HepG2 (cell line): ENCODE measurements around the gene NDUFB8. TPM values are rescaled to one million over a fixed set of nuclear protein-coding genes. Genes with fewer than 3 reads are reported as not detected.

Experiments used
- ATF3 ChIP-seq: sonication (generic); formaldehyde crosslinking; IDR thresholded peaks from 2 replicates; pipeline ENCODE4 v1.4.0; 2020; ENCODE audit warnings: missing genetic modification reagents
- CSRNP1 ChIP-seq: sonication (generic); formaldehyde crosslinking; IDR thresholded peaks from 2 replicates; pipeline ENCODE4 v1.8.1; 2023; ENCODE audit warnings: mild to moderate bottlenecking, missing genetic modification reagents
- HMGXB4 ChIP-seq, 2 experiments: sonication (generic) in 1 of 2; formaldehyde crosslinking in 1 of 2; IDR thresholded peaks; 2 replicates each; pipeline versions ENCODE4 v1.4.0 to v1.6.1; 2018 to 2020; ENCODE audit warnings: missing genetic modification reagents in 2 of 2, borderline replicate concordance in 1 of 2, low read depth in 1 of 2, mild to moderate bottlenecking in 1 of 2, missing biosample characterization in 1 of 2
- KDM5A ChIP-seq: fragments of 200-600 bp; sonication (generic); IDR thresholded peaks from 2 replicates; pipeline ENCODE4 v1.7.0; 2018; ENCODE audit warnings: antibody characterized with exemption, mild to moderate bottlenecking, low read length, borderline replicate concordance
- MXI1 ChIP-seq: IDR thresholded peaks from 3 replicates; pipeline ENCODE4 v1.6.1; 2012; ENCODE audit warnings: low read depth, low read length, inconsistent platforms, borderline replicate concordance
- MYC ChIP-seq: sonication (generic); formaldehyde crosslinking; IDR thresholded peaks from 2 replicates; pipeline ENCODE4 v1.9.0; 2021; ENCODE audit warnings: missing genetic modification reagents, borderline replicate concordance
- RXRA ChIP-seq: sonication (generic); formaldehyde crosslinking; IDR thresholded peaks from 2 replicates; pipeline ENCODE4 v1.5.1; 2020; ENCODE audit warnings: missing genetic modification reagents
- SMAD3 ChIP-seq: sonication (generic); formaldehyde crosslinking; IDR thresholded peaks from 2 replicates; pipeline ENCODE4 v1.4.0; 2020; ENCODE audit warnings: missing genetic modification reagents
- SMAD9 ChIP-seq: sonication (generic); formaldehyde crosslinking; IDR thresholded peaks from 2 replicates; pipeline ENCODE4 v1.5.1; 2020; ENCODE audit warnings: mild to moderate bottlenecking, missing genetic modification reagents
- SNAI1 ChIP-seq: sonication (generic); formaldehyde crosslinking; IDR thresholded peaks from 2 replicates; pipeline ENCODE4 v1.5.0; 2020; ENCODE audit warnings: mild to moderate bottlenecking, missing genetic modification reagents, borderline replicate concordance
- TAF1 ChIP-seq: sonication (generic); formaldehyde crosslinking; IDR thresholded peaks from 2 replicates; pipeline ENCODE4 v1.4.0; 2020; ENCODE audit warnings: missing genetic modification reagents
- TRIM24 ChIP-seq: sonication (generic); formaldehyde crosslinking; IDR thresholded peaks from 2 replicates; pipeline ENCODE4 v1.8.0; 2022; ENCODE audit warnings: mild to moderate bottlenecking, missing genetic modification reagents
- ZNF20 ChIP-seq: sonication (generic); formaldehyde crosslinking; IDR thresholded peaks from 2 replicates; pipeline ENCODE4 v1.4.0; 2020; ENCODE audit warnings: mild to moderate bottlenecking, moderate library complexity, missing genetic modification reagents
- ZNF3 ChIP-seq: IDR thresholded peaks from 2 replicates; pipeline ENCODE4 v1.7.0; 2017; ENCODE audit warnings: inconsistent platforms
- ZNF607 ChIP-seq: sonication (generic); formaldehyde crosslinking; IDR thresholded peaks from 2 replicates; pipeline ENCODE4 v1.5.1; 2020; ENCODE audit warnings: missing genetic modification reagents, mild to moderate bottlenecking, borderline replicate concordance
- ZNF839 ChIP-seq: sonication (generic); formaldehyde crosslinking; IDR thresholded peaks from 2 replicates; pipeline ENCODE4 v1.4.0; 2020; ENCODE audit warnings: missing genetic modification reagents, mild to moderate bottlenecking, borderline replicate concordance
- polyA plus RNA-seq, 8 experiments: library from polyadenylated mRNA; depleted of rRNA in 3 of 8; stranded (reverse) in 7 of 8; unstranded in 1 of 8; fragments of >200 nt; fragmentation: Illumina TruSeq in 4 of 8; extraction: Trizol in 4 of 8; gene quantifications; 2 replicates each; pipeline versions ENCODE4 v1.2.1 to v1.2.3, GENCODE V29; 2011 to 2016; ENCODE audit warnings: low read depth in 4 of 8, missing spikeins in 1 of 8, mixed read lengths in 1 of 8; ENCODE audit not compliant: insufficient read depth in 1 of 8
- total RNA-seq, 5 experiments: library from RNA; depleted of rRNA; stranded (reverse); fragments of >200 nt; fragmentation: Illumina TruSeq; extraction: Trizol; gene quantifications; 2 replicates each; pipeline ENCODE4 v1.2.3, GENCODE V29; 2016; ENCODE audit warnings: low read depth in 1 of 5
- TF ChIP-seq, protein P1 (sequence below): sonication (generic); formaldehyde crosslinking; IDR thresholded peaks from 2 replicates; pipeline ENCODE4 v1.5.0; 2020; ENCODE audit warnings: mild to moderate bottlenecking, missing genetic modification reagents, moderate library complexity
- TF ChIP-seq, protein P2 (sequence below): sonication (generic); formaldehyde crosslinking; IDR thresholded peaks from 2 replicates; pipeline ENCODE4 v1.4.0; 2020; ENCODE audit warnings: missing genetic modification reagents, borderline replicate concordance
- TF ChIP-seq, protein P3 (sequence below): sonication (generic); formaldehyde crosslinking; IDR thresholded peaks from 2 replicates; pipeline ENCODE4 v1.8.1; 2022; ENCODE audit warnings: low read depth, mild to moderate bottlenecking, missing genetic modification reagents

NDUFB8 gene
- total and polyA plus RNA-seq, 2 of the 13 experiments (the other 11 are each of a cell fraction or from before 2014, with no cell fraction given), result 210 to 216 TPM

DNA sequence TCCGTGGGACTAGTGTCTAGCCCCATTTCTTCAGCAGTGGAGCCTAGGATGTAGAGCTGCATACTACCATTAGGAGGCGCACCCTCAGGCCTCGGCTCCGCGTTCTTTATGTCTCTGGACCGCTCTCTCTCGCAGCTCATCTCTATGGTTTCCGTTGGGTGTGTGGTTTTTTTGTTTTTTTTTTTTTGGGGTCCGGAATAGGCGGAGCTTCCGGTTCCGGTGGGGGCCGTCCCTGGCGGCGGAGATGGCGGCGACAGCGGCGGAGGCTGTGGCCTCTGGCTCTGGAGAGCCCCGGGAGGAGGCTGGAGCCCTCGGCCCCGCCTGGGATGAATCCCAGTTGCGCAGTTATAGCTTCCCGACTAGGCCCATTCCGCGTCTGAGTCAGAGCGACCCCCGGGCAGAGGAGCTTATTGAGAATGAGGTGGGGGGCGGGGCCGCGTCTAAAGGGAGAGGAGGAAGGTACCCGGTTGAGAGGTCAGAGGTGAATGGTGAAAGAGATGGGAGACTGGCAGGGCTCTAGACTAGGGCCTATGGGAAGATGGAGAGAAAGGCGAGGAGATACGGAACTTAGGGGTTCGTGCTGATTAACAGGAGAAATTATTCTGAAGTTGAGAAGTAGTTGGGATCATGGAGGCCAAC is 6.2 kb upstream of the NDUFB8 start, which contains the start of gene HIF1AN (continued):
- peak; percentile 78; the same call in 1 of the 2 replicates for TF ChIP-seq ZNF607
- peak; percentile 75 for TF ChIP-seq CSRNP1 (CRISPR knock-in tag)
- TF ChIP-seq MXI1, result peak; percentile 45; the same call in 1 of the 3 replicates
- no peak for TF ChIP-seq TRIM24
- TF ChIP-seq ZNF839 (CRISPR knock-in tag), result no peak
- peak; percentile 89 to 92; a peak in 3 of 4 replicates for TF ChIP-seq HMGXB4 (CRISPR knock-in tag; IDR thresholded peaks at IDR 0.05; ENCODE audit: borderline replicate concordance in 1 of 2, low read depth in 1 of 2)
- TF ChIP-seq ZNF3 (CRISPR knock-in tag), result no peak
- TF ChIP-seq SNAI1, result no peak
- 0 out of 2 replicates have a peak, but pooled peaks have one; percentile 75 for TF ChIP-seq SMAD3
- no peak for TF ChIP-seq ZNF20 (CRISPR knock-in tag)
- TF ChIP-seq, protein P1, sequence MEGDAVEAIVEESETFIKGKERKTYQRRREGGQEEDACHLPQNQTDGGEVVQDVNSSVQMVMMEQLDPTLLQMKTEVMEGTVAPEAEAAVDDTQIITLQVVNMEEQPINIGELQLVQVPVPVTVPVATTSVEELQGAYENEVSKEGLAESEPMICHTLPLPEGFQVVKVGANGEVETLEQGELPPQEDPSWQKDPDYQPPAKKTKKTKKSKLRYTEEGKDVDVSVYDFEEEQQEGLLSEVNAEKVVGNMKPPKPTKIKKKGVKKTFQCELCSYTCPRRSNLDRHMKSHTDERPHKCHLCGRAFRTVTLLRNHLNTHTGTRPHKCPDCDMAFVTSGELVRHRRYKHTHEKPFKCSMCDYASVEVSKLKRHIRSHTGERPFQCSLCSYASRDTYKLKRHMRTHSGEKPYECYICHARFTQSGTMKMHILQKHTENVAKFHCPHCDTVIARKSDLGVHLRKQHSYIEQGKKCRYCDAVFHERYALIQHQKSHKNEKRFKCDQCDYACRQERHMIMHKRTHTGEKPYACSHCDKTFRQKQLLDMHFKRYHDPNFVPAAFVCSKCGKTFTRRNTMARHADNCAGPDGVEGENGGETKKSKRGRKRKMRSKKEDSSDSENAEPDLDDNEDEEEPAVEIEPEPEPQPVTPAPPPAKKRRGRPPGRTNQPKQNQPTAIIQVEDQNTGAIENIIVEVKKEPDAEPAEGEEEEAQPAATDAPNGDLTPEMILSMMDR, result peak; percentile 94
- TF ChIP-seq, protein P2, sequence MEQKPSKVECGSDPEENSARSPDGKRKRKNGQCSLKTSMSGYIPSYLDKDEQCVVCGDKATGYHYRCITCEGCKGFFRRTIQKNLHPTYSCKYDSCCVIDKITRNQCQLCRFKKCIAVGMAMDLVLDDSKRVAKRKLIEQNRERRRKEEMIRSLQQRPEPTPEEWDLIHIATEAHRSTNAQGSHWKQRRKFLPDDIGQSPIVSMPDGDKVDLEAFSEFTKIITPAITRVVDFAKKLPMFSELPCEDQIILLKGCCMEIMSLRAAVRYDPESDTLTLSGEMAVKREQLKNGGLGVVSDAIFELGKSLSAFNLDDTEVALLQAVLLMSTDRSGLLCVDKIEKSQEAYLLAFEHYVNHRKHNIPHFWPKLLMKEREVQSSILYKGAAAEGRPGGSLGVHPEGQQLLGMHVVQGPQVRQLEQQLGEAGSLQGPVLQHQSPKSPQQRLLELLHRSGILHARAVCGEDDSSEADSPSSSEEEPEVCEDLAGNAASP (CRISPR knock-in tag), result peak; percentile 51
- TF ChIP-seq KDM5A, result peak; percentile 97
- no peak for TF ChIP-seq ATF3 (CRISPR knock-in tag)
- TF ChIP-seq RXRA (CRISPR knock-in tag), result peak; percentile 53
- TF ChIP-seq, protein P3, sequence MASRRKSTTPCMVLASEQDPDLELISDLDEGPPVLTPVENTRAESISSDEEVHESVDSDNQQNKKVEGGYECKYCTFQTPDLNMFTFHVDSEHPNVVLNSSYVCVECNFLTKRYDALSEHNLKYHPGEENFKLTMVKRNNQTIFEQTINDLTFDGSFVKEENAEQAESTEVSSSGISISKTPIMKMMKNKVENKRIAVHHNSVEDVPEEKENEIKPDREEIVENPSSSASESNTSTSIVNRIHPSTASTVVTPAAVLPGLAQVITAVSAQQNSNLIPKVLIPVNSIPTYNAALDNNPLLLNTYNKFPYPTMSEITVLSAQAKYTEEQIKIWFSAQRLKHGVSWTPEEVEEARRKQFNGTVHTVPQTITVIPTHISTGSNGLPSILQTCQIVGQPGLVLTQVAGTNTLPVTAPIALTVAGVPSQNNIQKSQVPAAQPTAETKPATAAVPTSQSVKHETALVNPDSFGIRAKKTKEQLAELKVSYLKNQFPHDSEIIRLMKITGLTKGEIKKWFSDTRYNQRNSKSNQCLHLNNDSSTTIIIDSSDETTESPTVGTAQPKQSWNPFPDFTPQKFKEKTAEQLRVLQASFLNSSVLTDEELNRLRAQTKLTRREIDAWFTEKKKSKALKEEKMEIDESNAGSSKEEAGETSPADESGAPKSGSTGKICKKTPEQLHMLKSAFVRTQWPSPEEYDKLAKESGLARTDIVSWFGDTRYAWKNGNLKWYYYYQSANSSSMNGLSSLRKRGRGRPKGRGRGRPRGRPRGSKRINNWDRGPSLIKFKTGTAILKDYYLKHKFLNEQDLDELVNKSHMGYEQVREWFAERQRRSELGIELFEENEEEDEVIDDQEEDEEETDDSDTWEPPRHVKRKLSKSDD (CRISPR knock-in tag), result no peak
- TF ChIP-seq TAF1 (CRISPR knock-in tag), result peak; percentile 75
- TF ChIP-seq SMAD9 (CRISPR knock-in tag), result no peak
- TF ChIP-seq MYC (CRISPR knock-in tag), result peak; percentile 21; the same call in 1 of the 2 replicates
